Tibial nerve (tissue), 3 donors: ENCODE measurements around the gene RAB11FIP5.

Source experiments
- POLR2A ChIP-seq, 2 donors: fragments of 450-650 bp; IDR thresholded peaks; one replicate each; pipeline ENCODE4 v1.6.1; 2017; ENCODE audit warnings: antibody characterized with exemption in 2 of 2, mild to moderate bottlenecking in 2 of 2, moderate library complexity in 2 of 2
- TF ChIP-seq, protein P1 (sequence below), 5 experiments: fragments of 200-600 bp in 3 of 5; fragments of 450-650 bp in 2 of 5; sonication (generic) in 3 of 5; IDR thresholded peaks; one replicate each; pipeline ENCODE4 v1.5.1; 2016 to 2019; ENCODE audit warnings: antibody characterized with exemption in 5 of 5, mild to moderate bottlenecking in 3 of 5, moderate library complexity in 2 of 5

DNA sequence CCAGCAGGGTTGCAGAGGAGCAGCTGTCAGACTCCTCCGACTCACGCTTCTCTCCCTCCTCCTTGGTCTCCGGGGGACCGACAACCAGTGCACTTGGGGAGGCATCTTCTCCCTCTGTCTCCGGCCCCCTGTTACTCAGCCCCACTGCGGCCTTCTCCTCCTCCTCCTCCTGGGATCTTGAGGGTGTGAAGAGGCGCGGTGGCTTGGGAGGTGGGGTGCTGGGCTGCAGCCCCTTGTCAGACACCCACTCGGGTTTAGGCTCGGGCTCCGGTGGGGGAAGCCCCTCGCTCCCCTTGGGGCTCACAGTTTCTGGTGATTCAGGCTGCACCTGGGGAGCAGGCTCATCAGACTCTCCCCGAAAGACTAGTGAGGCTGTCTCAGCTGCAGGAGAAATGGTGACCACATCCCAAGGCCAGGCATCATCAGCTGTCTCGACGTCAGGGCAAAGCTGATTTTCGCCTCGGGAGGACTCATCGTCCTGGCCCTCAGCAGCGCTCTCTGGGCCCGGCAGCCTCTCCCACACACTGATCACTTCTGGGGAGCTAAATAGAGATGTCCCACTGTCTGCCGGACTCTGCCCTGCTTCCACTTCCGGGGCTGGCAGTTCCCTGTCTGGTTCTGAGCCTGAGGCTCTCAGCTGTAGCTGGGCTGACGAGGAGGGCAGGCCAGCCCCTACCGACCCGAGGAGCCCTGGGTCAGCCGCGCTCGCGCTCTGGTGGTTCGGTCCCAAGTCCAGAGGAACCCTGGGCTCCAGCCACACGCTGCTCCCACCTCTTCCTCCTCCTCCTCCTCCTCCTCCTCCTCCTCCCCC lies 32.2 kb downstream of the RAB11FIP5 start:
- TF ChIP-seq POLR2A (IDR thresholded peaks at IDR 0.05), result no peak
- TF ChIP-seq, protein P1, sequence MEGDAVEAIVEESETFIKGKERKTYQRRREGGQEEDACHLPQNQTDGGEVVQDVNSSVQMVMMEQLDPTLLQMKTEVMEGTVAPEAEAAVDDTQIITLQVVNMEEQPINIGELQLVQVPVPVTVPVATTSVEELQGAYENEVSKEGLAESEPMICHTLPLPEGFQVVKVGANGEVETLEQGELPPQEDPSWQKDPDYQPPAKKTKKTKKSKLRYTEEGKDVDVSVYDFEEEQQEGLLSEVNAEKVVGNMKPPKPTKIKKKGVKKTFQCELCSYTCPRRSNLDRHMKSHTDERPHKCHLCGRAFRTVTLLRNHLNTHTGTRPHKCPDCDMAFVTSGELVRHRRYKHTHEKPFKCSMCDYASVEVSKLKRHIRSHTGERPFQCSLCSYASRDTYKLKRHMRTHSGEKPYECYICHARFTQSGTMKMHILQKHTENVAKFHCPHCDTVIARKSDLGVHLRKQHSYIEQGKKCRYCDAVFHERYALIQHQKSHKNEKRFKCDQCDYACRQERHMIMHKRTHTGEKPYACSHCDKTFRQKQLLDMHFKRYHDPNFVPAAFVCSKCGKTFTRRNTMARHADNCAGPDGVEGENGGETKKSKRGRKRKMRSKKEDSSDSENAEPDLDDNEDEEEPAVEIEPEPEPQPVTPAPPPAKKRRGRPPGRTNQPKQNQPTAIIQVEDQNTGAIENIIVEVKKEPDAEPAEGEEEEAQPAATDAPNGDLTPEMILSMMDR (IDR thresholded peaks at IDR 0.05), result no peak
